Measurements from ENCODE around the gene NXPH1. TPM values are rescaled to one million over a fixed set of nuclear protein-coding genes. Genes with fewer than 3 reads are reported as not detected.

NXPH1 gene
- total and polyA plus RNA-seq, 3 experiments from 2014 or later: not detected

- no peaks in the 10 kb centered on the region for H3K36me3 Mint-ChIP-seq
- Histone ChIP-seq H3K9me3 (ENCODE audit: low read length) (no peaks in the 10 kb centered on the region), H3K4me3 (ENCODE audit: low read length) (no peak overlapping the region), H3K27ac (ENCODE audit: low read depth, low read length) (no peak overlapping the region), H3K4me1 (ENCODE audit: insufficient read depth, low read length) (no peaks in the 10 kb centered on the region), H3K27me3 (ENCODE audit: insufficient read depth, low read length, poor library complexity, severe bottlenecking) (no peaks in the 10 kb centered on the region), H3K36me3 (ENCODE audit: insufficient read depth, low read length) (no peaks in the 10 kb centered on the region)
- H3K27me3 Mint-ChIP-seq: no peaks in the 10 kb centered on the region
- H3K4me3 Mint-ChIP-seq: no peak overlapping the region
- no peak for DNase-seq
- H3K9me3 Mint-ChIP-seq: peaks cover 0 to 4% (median 2%) of the 10 kb centered on the region in 5 donors
- no peaks in the 10 kb centered on the region for H3K4me1 Mint-ChIP-seq
- POLR2A ChIA-PET: no interaction called here
- no peak overlapping the region for H3K27ac Mint-ChIP-seq
- CTCF ChIA-PET: no interaction called here
Measured at GRCh38 chr7:8597565-8597964, 164.2 kb downstream of the NXPH1 start.

GRCh38 chr7:8601121-8601520 lies 167.7 kb downstream of the NXPH1 start:
- H3K9me3 Mint-ChIP-seq: peaks cover 0 to 4% (median 2%) of the 10 kb centered on the region in 5 donors
- ChIA-PET CTCF (no interaction called here), POLR2A (no interaction called here)
- DNase-seq: no peak
- Histone ChIP-seq H3K27ac (ENCODE audit: low read depth, low read length) (no peak overlapping the region), H3K4me1 (ENCODE audit: insufficient read depth, low read length) (no peaks in the 10 kb centered on the region), H3K27me3 (ENCODE audit: insufficient read depth, low read length, poor library complexity, severe bottlenecking) (no peaks in the 10 kb centered on the region), H3K36me3 (ENCODE audit: insufficient read depth, low read length) (no peaks in the 10 kb centered on the region), H3K4me3 (ENCODE audit: low read length) (no peak overlapping the region), H3K9me3 (ENCODE audit: low read length) (no peaks in the 10 kb centered on the region)
- no peak overlapping the region for H3K4me3 Mint-ChIP-seq
- H3K27ac Mint-ChIP-seq: no peak overlapping the region
- H3K4me1 Mint-ChIP-seq: no peaks in the 10 kb centered on the region
- H3K36me3 Mint-ChIP-seq: no peaks in the 10 kb centered on the region
- no peaks in the 10 kb centered on the region for H3K27me3 Mint-ChIP-seq

GRCh38 chr7:8605221-8605620 lies 171.8 kb downstream of the NXPH1 start:
- H3K27me3 Mint-ChIP-seq: no peaks in the 10 kb centered on the region
- H3K27ac ChIP-seq (ENCODE audit: low read depth, low read length): no peak overlapping the region
- no peaks in the 10 kb centered on the region for H3K36me3 ChIP-seq (ENCODE audit: insufficient read depth, low read length)
- no peak overlapping the region for H3K4me3 ChIP-seq (ENCODE audit: low read length)
- H3K4me1 ChIP-seq (ENCODE audit: insufficient read depth, low read length): no peaks in the 10 kb centered on the region
- no peak overlapping the region for H3K4me3 Mint-ChIP-seq
- H3K9me3 Mint-ChIP-seq: peaks cover 0 to 2% (median 1%) of the 10 kb centered on the region in 5 donors
- no peaks in the 10 kb centered on the region for H3K4me1 Mint-ChIP-seq
- H3K27ac Mint-ChIP-seq: no peak overlapping the region
- ChIA-PET POLR2A (no interaction called here), CTCF (no interaction called here)
- H3K27me3 ChIP-seq (ENCODE audit: insufficient read depth, low read length, poor library complexity, severe bottlenecking): no peaks in the 10 kb centered on the region
- no peaks in the 10 kb centered on the region for H3K36me3 Mint-ChIP-seq
- no peaks in the 10 kb centered on the region for H3K9me3 ChIP-seq (ENCODE audit: low read length)
- no peak for DNase-seq

GRCh38 chr7:8612584-8612983 lies 179.2 kb downstream of the NXPH1 start:
- H3K4me1 Mint-ChIP-seq: no peaks in the 10 kb centered on the region
- H3K4me1 ChIP-seq (ENCODE audit: insufficient read depth, low read length): no peaks in the 10 kb centered on the region
- H3K27ac ChIP-seq (ENCODE audit: low read depth, low read length): no peak overlapping the region
- H3K27ac Mint-ChIP-seq: no peak overlapping the region
- no peaks in the 10 kb centered on the region for H3K27me3 Mint-ChIP-seq
- no peak overlapping the region for H3K4me3 Mint-ChIP-seq
- no peaks in the 10 kb centered on the region for H3K27me3 ChIP-seq (ENCODE audit: insufficient read depth, low read length, poor library complexity, severe bottlenecking)
- no peak for DNase-seq
- no peaks in the 10 kb centered on the region for H3K36me3 ChIP-seq (ENCODE audit: insufficient read depth, low read length)
- no peaks in the 10 kb centered on the region for H3K9me3 ChIP-seq (ENCODE audit: low read length)
- H3K9me3 Mint-ChIP-seq: peaks cover 0 to 3% (median 0%) of the 10 kb centered on the region in 5 donors
- no peak overlapping the region for H3K4me3 ChIP-seq (ENCODE audit: low read length)
- no peaks in the 10 kb centered on the region for H3K36me3 Mint-ChIP-seq
- ChIA-PET POLR2A (no interaction called here), CTCF (interaction anchor here (1.1 kb wide), 1 partner anchor 10 kb away, joined by 3 read pairs; no protein-coding TSS in a partner anchor)

GRCh38 chr7:8613191-8613590 lies 179.8 kb downstream of the NXPH1 start:
- DNase-seq: no peak
- Histone ChIP-seq H3K27ac (ENCODE audit: low read depth, low read length) (no peak overlapping the region), H3K27me3 (ENCODE audit: insufficient read depth, low read length, poor library complexity, severe bottlenecking) (no peaks in the 10 kb centered on the region), H3K4me3 (ENCODE audit: low read length) (no peak overlapping the region), H3K4me1 (ENCODE audit: insufficient read depth, low read length) (no peaks in the 10 kb centered on the region), H3K9me3 (ENCODE audit: low read length) (no peaks in the 10 kb centered on the region), H3K36me3 (ENCODE audit: insufficient read depth, low read length) (no peaks in the 10 kb centered on the region)
- ChIA-PET POLR2A (no interaction called here), CTCF (interaction anchor here (1.1 kb wide), 1 partner anchor 11 kb away, joined by 3 read pairs; no protein-coding TSS in a partner anchor)
- no peaks in the 10 kb centered on the region for H3K27me3 Mint-ChIP-seq
- no peaks in the 10 kb centered on the region for H3K36me3 Mint-ChIP-seq
- peaks cover 0 to 8% (median 0%) of the 10 kb centered on the region in 5 donors for H3K9me3 Mint-ChIP-seq
- H3K27ac Mint-ChIP-seq: no peak overlapping the region
- H3K4me1 Mint-ChIP-seq: no peaks in the 10 kb centered on the region
- no peak overlapping the region for H3K4me3 Mint-ChIP-seq

GRCh38 chr7:8615019-8615418 lies 181.6 kb downstream of the NXPH1 start:
- no peaks in the 10 kb centered on the region for H3K36me3 Mint-ChIP-seq
- H3K4me1 Mint-ChIP-seq: no peaks in the 10 kb centered on the region
- H3K27me3 Mint-ChIP-seq: no peaks in the 10 kb centered on the region
- CTCF ChIA-PET: no interaction called here
- Histone ChIP-seq H3K27me3 (ENCODE audit: insufficient read depth, low read length, poor library complexity, severe bottlenecking) (no peaks in the 10 kb centered on the region), H3K9me3 (ENCODE audit: low read length) (no peaks in the 10 kb centered on the region), H3K4me1 (ENCODE audit: insufficient read depth, low read length) (no peaks in the 10 kb centered on the region), H3K4me3 (ENCODE audit: low read length) (no peak overlapping the region), H3K36me3 (ENCODE audit: insufficient read depth, low read length) (no peaks in the 10 kb centered on the region), H3K27ac (ENCODE audit: low read depth, low read length) (no peak overlapping the region)
- no peak overlapping the region for H3K27ac Mint-ChIP-seq
- H3K9me3 Mint-ChIP-seq: peaks cover 0 to 8% (median 0%) of the 10 kb centered on the region in 5 donors
- POLR2A ChIA-PET: no interaction called here
- no peak for DNase-seq
- no peak overlapping the region for H3K4me3 Mint-ChIP-seq

GRCh38 chr7:8618441-8619070 lies 185.1 kb downstream of the NXPH1 start:
- POLR2A ChIA-PET: no interaction called here
- H3K36me3 Mint-ChIP-seq: no peaks in the 10 kb centered on the region

GRCh38 chr7:8620169-8620568 lies 186.8 kb downstream of the NXPH1 start:
- H3K4me1 Mint-ChIP-seq: no peaks in the 10 kb centered on the region
- H3K27me3 Mint-ChIP-seq: peaks cover 0 to 1% of the 10 kb centered on the region in 2 donors
- H3K27me3 ChIP-seq (ENCODE audit: insufficient read depth, low read length, poor library complexity, severe bottlenecking): no peaks in the 10 kb centered on the region
- H3K4me3 ChIP-seq (ENCODE audit: low read length): no peak overlapping the region
- H3K27ac Mint-ChIP-seq: no peak overlapping the region
- no peak overlapping the region for H3K27ac ChIP-seq (ENCODE audit: low read depth, low read length)
- H3K9me3 ChIP-seq (ENCODE audit: low read length): no peaks in the 10 kb centered on the region
- no peaks in the 10 kb centered on the region for H3K36me3 ChIP-seq (ENCODE audit: insufficient read depth, low read length)
- peaks cover 0 to 8% (median 2%) of the 10 kb centered on the region in 5 donors for H3K9me3 Mint-ChIP-seq
- H3K4me1 ChIP-seq (ENCODE audit: insufficient read depth, low read length): no peaks in the 10 kb centered on the region
- ChIA-PET POLR2A (no interaction called here), CTCF (no interaction called here)
- H3K36me3 Mint-ChIP-seq: no peaks in the 10 kb centered on the region
- H3K4me3 Mint-ChIP-seq: no peak overlapping the region
- no peak for DNase-seq

More at GRCh38 chr7:8618441-8619070, 185.1 kb downstream of the NXPH1 start:
- no peaks in the 10 kb centered on the region for H3K27me3 ChIP-seq (ENCODE audit: insufficient read depth, low read length, poor library complexity, severe bottlenecking)
- Mint-ChIP-seq H3K9me3 (peaks cover 0 to 8% (median 0%) of the 10 kb centered on the region in 5 donors), H3K4me3 (no peak overlapping the region), H3K4me1 (no peaks in the 10 kb centered on the region), H3K27me3 (peaks cover 0 to 1% of the 10 kb centered on the region in 2 donors), H3K27ac (no peak overlapping the region)
- no peaks in the 10 kb centered on the region for H3K36me3 ChIP-seq (ENCODE audit: insufficient read depth, low read length)
- no peaks in the 10 kb centered on the region for H3K4me1 ChIP-seq (ENCODE audit: insufficient read depth, low read length)
- no peak for DNase-seq
- CTCF ChIA-PET: no interaction called here
- H3K27ac ChIP-seq (ENCODE audit: low read depth, low read length): no peak overlapping the region
- H3K9me3 ChIP-seq (ENCODE audit: low read length): no peaks in the 10 kb centered on the region
- no peak overlapping the region for H3K4me3 ChIP-seq (ENCODE audit: low read length)
